HepG2 (cell line): ENCODE results near the gene CLEC7A. TPM values are rescaled to one million over a fixed set of nuclear protein-coding genes. Genes with fewer than 3 reads are reported as not detected.

Experiments used
- ATAC-seq: fragments of 200-7000 bp; cut with Tn5 transposase; 3 replicates; pipeline ENCODE4 v1.9.1; 2020; ENCODE audit warnings: mild to moderate bottlenecking, moderate library complexity
- BruUV-seq: library from RNA; stranded (reverse); fragments of 400-500 nt; replicated peaks from 2 replicates; lab custom pipeline; 2021; lab: Mats Ljungman, UMichigan
- CTCF ChIA-PET: fragments of 300-600 bp; formaldehyde crosslinking; extraction: SDS; loops from one replicate; lab custom pipeline; 2021; ENCODE audit warnings: low total read pairs, inconsistent platforms, low intra/inter-chr PET ratio; lab: Yijun Ruan, JAX
- POLR2A ChIA-PET: fragments of 350-600 bp; sonication (Branson Sonifier 250); formaldehyde crosslinking; loops from one replicate; lab custom pipeline; 2020; ENCODE audit warnings: antibody characterized with exemption, inconsistent platforms; lab: Yijun Ruan, JAX
- DNase-seq: peaks from one replicate; pipeline ENCODE4 v3.0.0-alpha.2; 2015; ENCODE audit warnings: low spot score
- FAIRE-seq: peaks from 3 replicates; lab custom pipeline; 2011; peaks lifted over from hg19 to GRCh38; lab: Jason Lieb, UNC
- H2AFZ ChIP-seq: one replicate; pipeline ENCODE4 v1.6.1; 2011; ENCODE audit warnings: low read length, inconsistent platforms
- H3K27ac ChIP-seq: fragments of 300-600 bp; 3 replicates; pipeline ENCODE4 v1.8.0; 2011; ENCODE audit warnings: mixed run types, mild to moderate bottlenecking, mixed read lengths, low read length, inconsistent platforms; ENCODE audit not compliant: insufficient read depth; ENCODE audit errors: extremely low read length
- H3K27me3 ChIP-seq, 2 experiments: fragments of 200-600 bp in 1 of 2; 2 replicates in 1 of 2; 3 replicates in 1 of 2; pipeline versions ENCODE4 v1.6.0 to v1.8.0; 2011; ENCODE audit warnings: low read length in 2 of 2, mild to moderate bottlenecking in 2 of 2, moderate library complexity in 2 of 2, inconsistent platforms in 1 of 2; ENCODE audit not compliant: insufficient read depth in 2 of 2, control insufficient read depth in 1 of 2
- H3K36me3 ChIP-seq, 2 experiments: fragments of 200-600 bp in 1 of 2; replicated peaks in 1 of 2; 2 replicates in 1 of 2; 3 replicates in 1 of 2; pipeline versions ENCODE4 v1.5.1 to v1.8.0; 2011; ENCODE audit warnings: low read length in 2 of 2, inconsistent platforms in 1 of 2; ENCODE audit not compliant: insufficient read depth in 2 of 2, control insufficient read depth in 1 of 2
- H3K4me1 ChIP-seq: 2 replicates; pipeline ENCODE4 v1.5.1; 2012; ENCODE audit warnings: low read length, inconsistent platforms; ENCODE audit not compliant: insufficient read depth
- H3K4me2 ChIP-seq: 2 replicates; pipeline ENCODE4 v1.6.0; 2011; ENCODE audit warnings: low read depth, low read length, inconsistent platforms
- H3K4me3 ChIP-seq, 3 experiments: fragments of 200-600 bp in 1 of 3; sonication (generic), shearing (Covaris generic) in 1 of 3; replicated peaks in 1 of 3; 2 replicates each; pipeline ENCODE4 v1.5.1; 2011 to 2016; ENCODE audit warnings: low read length in 3 of 3, inconsistent platforms in 2 of 3, low read depth in 2 of 3, mild to moderate bottlenecking in 2 of 3, control low read depth in 1 of 3, mixed read lengths in 1 of 3; ENCODE audit not compliant: insufficient read depth in 1 of 3
- H3K79me2 ChIP-seq: one replicate; pipeline ENCODE4 v1.6.1; 2011; ENCODE audit warnings: low read length, inconsistent platforms; ENCODE audit not compliant: insufficient read depth
- H3K9ac ChIP-seq: 2 replicates; pipeline ENCODE4 v1.6.0; 2011; ENCODE audit warnings: mild to moderate bottlenecking, low read depth, low read length, inconsistent platforms; ENCODE audit not compliant: insufficient read depth
- H3K9me3 ChIP-seq: 2 replicates; pipeline ENCODE4 v1.5.1; 2012; ENCODE audit warnings: mild to moderate bottlenecking, low read length
- H4K20me1 ChIP-seq: 2 replicates; pipeline ENCODE4 v1.6.0; 2011; ENCODE audit warnings: inconsistent platforms, mild to moderate bottlenecking, low read length, moderate library complexity; ENCODE audit not compliant: insufficient read depth
- BCL6 ChIP-seq: IDR thresholded peaks from 2 replicates; pipeline ENCODE4 v1.6.1; 2016; ENCODE audit warnings: missing genetic modification reagents, missing compliant biosample characterization
- HMGXB3 ChIP-seq: sonication (generic); formaldehyde crosslinking; IDR thresholded peaks from 2 replicates; pipeline ENCODE4 v1.4.0; 2020; ENCODE audit warnings: missing genetic modification reagents, borderline replicate concordance
- HNRNPH1 ChIP-seq: fragments of 200-400 bp; formaldehyde crosslinking; optimal IDR thresholded peaks from 2 replicates; pipeline ENCODE3; 2017; ENCODE audit warnings: mild to moderate bottlenecking, low read depth, low read length
- MIXL1 ChIP-seq: IDR thresholded peaks from 2 replicates; pipeline ENCODE4 v1.6.1; 2016
- PAWR ChIP-seq: sonication (generic); formaldehyde crosslinking; IDR thresholded peaks from 2 replicates; pipeline ENCODE4 v1.4.0; 2020; ENCODE audit warnings: missing genetic modification reagents, mild to moderate bottlenecking, borderline replicate concordance
- RAD21 ChIP-seq: fragments of 450-650 bp; formaldehyde crosslinking; IDR thresholded peaks from 2 replicates; pipeline ENCODE4 v1.5.0; 2020; ENCODE audit warnings: mild to moderate bottlenecking
- SAFB2 ChIP-seq: sonication (generic); formaldehyde crosslinking; IDR thresholded peaks from 2 replicates; pipeline ENCODE4 v1.5.1; 2020; ENCODE audit warnings: missing genetic modification reagents, low read depth, mild to moderate bottlenecking, borderline replicate concordance
- SALL1 ChIP-seq: sonication (generic); formaldehyde crosslinking; IDR thresholded peaks from 2 replicates; pipeline ENCODE4 v1.8.0; 2022; ENCODE audit warnings: mild to moderate bottlenecking, missing genetic modification reagents
- SALL2 ChIP-seq: sonication (generic); formaldehyde crosslinking; IDR thresholded peaks from 2 replicates; pipeline ENCODE4 v1.8.1; 2023; ENCODE audit warnings: mild to moderate bottlenecking, missing genetic modification reagents, inconsistent platforms
- SRSF1 ChIP-seq: fragments of 200-400 bp; formaldehyde crosslinking; optimal IDR thresholded peaks from 2 replicates; pipeline ENCODE3; 2017; ENCODE audit warnings: mild to moderate bottlenecking, low read depth, low read length, moderate library complexity
- TCF7 ChIP-seq: sonication (generic); IDR thresholded peaks from 2 replicates; pipeline ENCODE4 v1.6.1; 2016; ENCODE audit warnings: antibody characterized with exemption, low read depth
- TSC22D2 ChIP-seq: sonication (generic); formaldehyde crosslinking; IDR thresholded peaks from 2 replicates; pipeline ENCODE4 v1.5.1; 2020; ENCODE audit warnings: missing genetic modification reagents, mild to moderate bottlenecking, borderline replicate concordance
- ZBTB14 ChIP-seq: sonication (generic); formaldehyde crosslinking; IDR thresholded peaks from 2 replicates; pipeline ENCODE4 v1.4.0; 2020; ENCODE audit warnings: missing genetic modification reagents
- ZFP82 ChIP-seq: sonication (generic); formaldehyde crosslinking; IDR thresholded peaks from 2 replicates; pipeline ENCODE4 v1.5.1; 2020; ENCODE audit warnings: mild to moderate bottlenecking, missing genetic modification reagents, borderline replicate concordance
- ZNF253 ChIP-seq: sonication (generic); formaldehyde crosslinking; IDR thresholded peaks from 2 replicates; pipeline ENCODE4 v1.8.0; 2022; ENCODE audit warnings: mild to moderate bottlenecking, missing genetic modification reagents, borderline replicate concordance
- ZNF777 ChIP-seq: sonication (generic); formaldehyde crosslinking; IDR thresholded peaks from 2 replicates; pipeline ENCODE4 v1.4.0; 2020; ENCODE audit warnings: missing genetic modification reagents
- WGBS: methylation state at CpG from one replicate; pipeline ENCODE4 v1.1.6; 2017; ENCODE audit warnings: low lambda C conversion rate; 5-methylcytosine and 5-hydroxymethylcytosine counted together
- in situ Hi-C: cut with HindIII; loops from 2 replicates; pipeline ENCODE4 v1.10.0; 2017; ENCODE audit warnings: low pct_unique_long_range_greater_than_20kb; ENCODE audit not compliant: extremely low pct_ligation_motif_present
- intact Hi-C: fragments of 100-400 bp; cut with micrococcal nuclease; formaldehyde crosslinking; loops from one replicate; pipeline ENCODE4 v1.10.0; 2022; ENCODE audit not compliant: unreplicated experiment
- polyA plus RNA-seq, 8 experiments: library from polyadenylated mRNA; depleted of rRNA in 3 of 8; stranded (reverse) in 7 of 8; unstranded in 1 of 8; fragments of >200 nt; fragmentation: Illumina TruSeq in 4 of 8; extraction: Trizol in 4 of 8; gene quantifications; 2 replicates each; pipeline versions ENCODE4 v1.2.1 to v1.2.3, GENCODE V29; 2011 to 2016; ENCODE audit warnings: low read depth in 4 of 8, missing spikeins in 1 of 8, mixed read lengths in 1 of 8; ENCODE audit not compliant: insufficient read depth in 1 of 8
- total RNA-seq, 5 experiments: library from RNA; depleted of rRNA; stranded (reverse); fragments of >200 nt; fragmentation: Illumina TruSeq; extraction: Trizol; gene quantifications; 2 replicates each; pipeline ENCODE4 v1.2.3, GENCODE V29; 2016; ENCODE audit warnings: low read depth in 1 of 5
- TF ChIP-seq, protein P1 (sequence below): sonication (generic); formaldehyde crosslinking; IDR thresholded peaks from 2 replicates; pipeline ENCODE4 v1.5.1; 2020; ENCODE audit warnings: missing genetic modification reagents, mild to moderate bottlenecking, borderline replicate concordance
- TF ChIP-seq, protein P2 (sequence below): sonication (generic); formaldehyde crosslinking; conservative IDR thresholded peaks from 2 replicates; pipeline ENCODE4 v1.4.0; 2020; ENCODE audit warnings: missing genetic modification reagents

CLEC7A gene
- total and polyA plus RNA-seq, 2 of the 13 experiments (the other 11 are each of a cell fraction or from before 2014, with no cell fraction given), result not detected

GRCh38 chr12:10128687-10129086 lies 1.3 kb downstream of the CLEC7A start:
- peaks cover 0 to 11% of the 10 kb centered on the region in 2 experiments; a peak in 2 of 5 replicates for H3K27me3 ChIP-seq
- no TSS peak for BruUV-seq
- intact Hi-C loops (no loop called here), in situ Hi-C loops (no loop called here)
- no peak overlapping the region for H3K9ac ChIP-seq
- no peak overlapping the region for H3K4me3 ChIP-seq
- no peak overlapping the region for H3K4me2 ChIP-seq
- ATAC-seq (no peak), FAIRE-seq (no peak), DNase-seq (no peak)
- ChIA-PET CTCF (no interaction called here), POLR2A (no interaction called here)
- no peak overlapping the region for H2AFZ ChIP-seq
- no peaks in the 10 kb centered on the region for H3K36me3 ChIP-seq
- H4K20me1 ChIP-seq, result no peaks in the 10 kb centered on the region
- H3K4me1 ChIP-seq, result no peaks in the 10 kb centered on the region
- TF ChIP-seq SRSF1, result no peak
- TF ChIP-seq ZNF253 (CRISPR knock-in tag), result no peak
- TF ChIP-seq, protein P1, sequence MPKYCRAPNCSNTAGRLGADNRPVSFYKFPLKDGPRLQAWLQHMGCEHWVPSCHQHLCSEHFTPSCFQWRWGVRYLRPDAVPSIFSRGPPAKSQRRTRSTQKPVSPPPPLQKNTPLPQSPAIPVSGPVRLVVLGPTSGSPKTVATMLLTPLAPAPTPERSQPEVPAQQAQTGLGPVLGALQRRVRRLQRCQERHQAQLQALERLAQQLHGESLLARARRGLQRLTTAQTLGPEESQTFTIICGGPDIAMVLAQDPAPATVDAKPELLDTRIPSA (CRISPR knock-in tag), result no peak
- TF ChIP-seq HNRNPH1, result no peak
- TF ChIP-seq ZBTB14, result no peak
- no peak for TF ChIP-seq TCF7
- TF ChIP-seq BCL6 (CRISPR knock-in tag), result no peak
- TF ChIP-seq SAFB2, result no peak
- no peak for TF ChIP-seq MIXL1
- TF ChIP-seq SALL2 (CRISPR knock-in tag), result no peak
- TF ChIP-seq SALL1 (CRISPR knock-in tag), result no peak
- TF ChIP-seq HMGXB3 (CRISPR knock-in tag), result no peak
- TF ChIP-seq, protein P2, sequence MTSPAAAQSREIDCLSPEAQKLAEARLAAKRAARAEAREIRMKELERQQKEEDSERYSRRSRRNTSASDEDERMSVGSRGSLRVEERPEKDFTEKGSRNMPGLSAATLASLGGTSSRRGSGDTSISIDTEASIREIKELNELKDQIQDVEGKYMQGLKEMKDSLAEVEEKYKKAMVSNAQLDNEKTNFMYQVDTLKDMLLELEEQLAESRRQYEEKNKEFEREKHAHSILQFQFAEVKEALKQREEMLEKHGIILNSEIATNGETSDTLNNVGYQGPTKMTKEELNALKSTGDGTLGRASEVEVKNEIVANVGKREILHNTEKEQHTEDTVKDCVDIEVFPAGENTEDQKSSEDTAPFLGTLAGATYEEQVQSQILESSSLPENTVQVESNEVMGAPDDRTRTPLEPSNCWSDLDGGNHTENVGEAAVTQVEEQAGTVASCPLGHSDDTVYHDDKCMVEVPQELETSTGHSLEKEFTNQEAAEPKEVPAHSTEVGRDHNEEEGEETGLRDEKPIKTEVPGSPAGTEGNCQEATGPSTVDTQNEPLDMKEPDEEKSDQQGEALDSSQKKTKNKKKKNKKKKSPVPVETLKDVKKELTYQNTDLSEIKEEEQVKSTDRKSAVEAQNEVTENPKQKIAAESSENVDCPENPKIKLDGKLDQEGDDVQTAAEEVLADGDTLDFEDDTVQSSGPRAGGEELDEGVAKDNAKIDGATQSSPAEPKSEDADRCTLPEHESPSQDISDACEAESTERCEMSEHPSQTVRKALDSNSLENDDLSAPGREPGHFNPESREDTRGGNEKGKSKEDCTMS (CRISPR knock-in tag), result no peak
- TF ChIP-seq TSC22D2 (CRISPR knock-in tag), result no peak
- no peak for TF ChIP-seq RAD21 (CRISPR knock-in tag)
- TF ChIP-seq PAWR (CRISPR knock-in tag), result no peak
- no peak for TF ChIP-seq ZFP82 (CRISPR knock-in tag)
- TF ChIP-seq ZNF777 (CRISPR knock-in tag), result no peak
- 10% methylated on average over 5 of the region's 5 CpGs for WGBS
- no peak overlapping the region for H3K27ac ChIP-seq
- no peaks in the 10 kb centered on the region for H3K9me3 ChIP-seq
- no peaks in the 10 kb centered on the region for H3K79me2 ChIP-seq
